Measurements from ENCODE around the gene ERG.

ERG gene

DNA sequence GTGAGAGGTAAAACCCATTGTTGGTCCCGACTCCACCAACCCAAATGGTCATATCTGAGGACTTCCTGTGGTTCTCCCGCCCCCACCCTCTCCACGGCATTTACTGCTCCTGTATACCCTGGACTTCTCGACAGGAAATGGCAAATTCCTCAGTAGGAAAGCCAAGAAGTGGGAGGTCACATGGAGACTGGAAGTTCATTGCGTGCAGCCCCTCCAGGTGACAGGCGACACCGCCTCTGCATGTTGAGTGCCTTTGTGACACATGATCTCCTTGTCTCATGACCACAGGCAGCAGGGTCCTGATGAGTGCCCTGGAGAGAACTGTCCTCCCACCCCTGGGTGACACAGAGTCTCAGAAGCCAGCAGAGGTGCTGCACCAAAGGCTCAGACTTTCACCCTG, 24.2 kb downstream of the ERG start:
- DNase-seq (ENCODE audit: low spot score), result no peak

DNA sequence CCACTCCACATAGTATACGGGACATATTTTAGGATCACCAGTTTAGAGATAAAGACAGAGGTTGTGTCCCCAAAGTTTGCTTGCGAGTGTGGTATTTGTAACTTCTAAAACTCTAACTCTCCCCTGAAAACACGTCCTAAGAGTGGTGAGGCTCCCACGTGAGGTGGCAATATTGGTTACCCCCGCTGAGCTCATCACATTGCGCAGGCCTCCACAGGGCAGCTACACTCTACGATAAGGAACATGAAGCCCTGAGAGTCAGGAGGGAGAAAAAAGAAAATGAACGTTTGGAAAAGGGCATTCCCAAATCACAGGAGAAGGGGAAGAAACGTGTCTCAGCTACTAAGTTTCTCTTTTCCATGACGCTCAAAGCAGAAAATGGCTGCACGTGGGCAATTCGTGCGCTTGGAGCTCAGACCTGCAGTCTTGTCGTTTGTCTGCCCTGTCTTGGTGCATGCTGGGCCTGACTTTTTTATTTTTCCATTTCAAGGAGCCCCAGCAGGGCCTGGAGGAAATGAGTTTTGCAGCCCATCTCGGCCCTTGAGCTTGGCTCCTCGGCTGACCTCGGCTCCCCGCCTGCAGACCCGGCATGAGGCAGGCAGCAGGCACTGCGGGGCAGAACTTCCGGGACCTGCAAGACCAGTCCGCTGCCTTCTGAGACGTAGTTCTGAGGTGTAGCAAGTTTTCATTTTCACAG, 25.7 kb downstream of the ERG start:
- no peak for DNase-seq (ENCODE audit: low spot score)

DNA sequence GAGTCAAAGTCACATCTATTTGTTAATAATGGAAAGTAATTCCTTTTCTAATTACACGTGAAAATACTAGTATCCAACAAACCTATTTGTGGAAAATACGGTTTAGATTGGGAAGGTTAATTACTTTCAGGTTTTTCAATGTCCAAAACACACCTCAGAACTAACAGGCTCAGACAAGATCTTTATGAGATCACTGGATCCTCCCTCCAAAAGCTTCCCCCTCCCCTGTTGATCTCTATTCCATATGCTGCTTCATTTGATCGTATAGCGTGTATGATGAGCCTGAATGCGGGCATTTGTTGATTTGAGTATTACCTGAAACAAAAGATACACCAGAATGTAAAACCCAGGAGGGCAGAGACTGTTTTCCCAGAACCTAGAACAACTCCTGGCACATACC, 26.5 kb downstream of the ERG start:
- no peak for DNase-seq (ENCODE audit: low spot score)

DNA sequence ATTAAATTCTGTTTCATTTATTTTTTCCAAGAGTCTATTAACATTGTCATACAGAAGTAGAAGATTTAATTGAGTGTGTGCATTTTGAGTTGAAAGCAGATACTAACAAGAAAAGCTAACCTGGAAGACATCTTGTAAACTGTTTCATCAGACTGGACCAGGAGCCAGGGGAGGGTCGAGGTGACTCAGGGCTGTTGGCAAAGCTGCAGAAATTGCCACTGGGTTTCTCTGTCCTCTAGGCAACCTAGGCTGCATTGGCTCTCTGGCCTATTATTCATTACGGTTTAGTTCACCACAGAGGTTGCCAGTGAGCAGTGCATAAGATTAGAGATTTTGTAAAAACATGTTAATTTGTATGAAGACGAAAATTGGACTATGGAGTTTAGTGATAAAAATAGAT, 27.5 kb downstream of the ERG start:
- no peak for DNase-seq (ENCODE audit: low spot score)

DNA sequence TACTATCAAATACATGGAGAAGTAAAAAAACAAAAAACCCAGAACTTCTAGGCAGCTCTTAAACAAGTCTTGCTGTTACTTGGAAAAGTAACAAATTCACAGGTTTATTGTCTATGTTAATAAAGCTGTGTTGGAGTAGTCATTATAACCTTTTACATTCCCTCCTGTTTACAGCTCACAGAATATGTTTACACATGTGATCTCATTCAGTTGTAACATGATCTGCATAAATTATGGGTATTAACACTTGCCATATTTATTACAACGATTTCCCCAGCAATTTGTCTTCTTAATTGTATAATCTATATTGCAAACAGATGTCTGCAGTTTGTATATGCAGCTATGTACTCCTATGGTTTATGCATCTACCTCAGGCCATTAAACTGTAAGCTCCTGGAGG, 28.6 kb downstream of the ERG start:
- no peak for DNase-seq (ENCODE audit: low spot score)

DNA sequence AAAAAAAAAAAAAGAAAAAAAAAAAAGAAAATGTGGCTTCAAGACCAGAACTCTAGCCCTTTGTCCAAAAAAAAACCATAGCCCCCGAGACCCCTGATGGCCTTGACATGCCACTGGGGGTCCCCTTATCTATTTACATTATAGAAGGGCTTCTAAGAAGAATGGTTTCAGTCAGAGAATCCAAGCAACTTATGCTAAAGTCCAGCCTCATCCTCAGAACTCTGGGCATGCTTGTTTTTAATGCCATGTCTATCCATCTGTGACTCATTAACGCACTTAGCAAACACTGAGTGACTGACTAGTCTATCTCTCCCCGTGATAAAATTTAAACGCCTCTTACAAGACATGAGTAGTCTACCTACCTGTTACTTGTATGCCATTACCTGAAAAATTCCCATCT, 29.3 kb downstream of the ERG start:
- no peak for DNase-seq (ENCODE audit: low spot score)

DNA sequence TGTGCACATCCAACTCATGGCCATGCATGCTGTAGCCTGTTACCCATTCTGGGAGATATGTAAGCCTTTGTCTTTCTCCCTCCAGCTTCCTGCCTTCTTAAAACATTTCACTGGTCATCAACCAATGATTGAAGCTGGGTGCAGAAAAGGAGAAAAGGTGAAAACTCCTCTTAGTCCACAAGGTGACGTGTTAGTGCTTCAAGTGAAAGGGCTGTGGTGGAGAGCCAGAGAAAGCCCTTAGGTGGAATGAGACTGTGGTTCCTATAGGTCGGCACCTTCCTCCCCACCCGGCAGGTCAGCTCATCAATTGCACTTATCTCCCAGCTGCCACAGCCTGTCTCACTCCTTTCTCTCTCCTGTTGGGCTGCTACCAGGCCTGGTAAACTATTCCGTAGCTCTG, 30.4 kb downstream of the ERG start:
- no peak for DNase-seq (ENCODE audit: low spot score)

DNA sequence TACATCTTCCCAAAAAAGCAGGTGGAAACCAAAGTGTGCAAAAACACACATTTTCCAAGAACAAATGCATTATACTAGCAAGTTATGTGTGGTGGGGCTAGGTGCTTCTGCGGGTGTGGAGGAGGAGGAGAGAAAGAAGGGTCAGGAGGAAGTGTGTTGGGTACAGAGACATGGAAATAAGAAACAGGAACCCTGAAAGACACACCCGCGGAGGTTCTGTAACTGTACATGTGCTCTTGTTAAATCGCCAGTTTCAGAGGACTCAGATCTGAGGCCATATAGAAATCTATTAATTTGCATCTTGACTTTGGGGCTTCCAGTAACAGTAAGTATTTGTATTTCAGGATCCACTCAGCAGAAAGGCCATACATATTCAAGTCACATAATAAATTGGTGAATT, 30.9 kb downstream of the ERG start:
- DNase-seq (ENCODE audit: low spot score), result no peak

DNA sequence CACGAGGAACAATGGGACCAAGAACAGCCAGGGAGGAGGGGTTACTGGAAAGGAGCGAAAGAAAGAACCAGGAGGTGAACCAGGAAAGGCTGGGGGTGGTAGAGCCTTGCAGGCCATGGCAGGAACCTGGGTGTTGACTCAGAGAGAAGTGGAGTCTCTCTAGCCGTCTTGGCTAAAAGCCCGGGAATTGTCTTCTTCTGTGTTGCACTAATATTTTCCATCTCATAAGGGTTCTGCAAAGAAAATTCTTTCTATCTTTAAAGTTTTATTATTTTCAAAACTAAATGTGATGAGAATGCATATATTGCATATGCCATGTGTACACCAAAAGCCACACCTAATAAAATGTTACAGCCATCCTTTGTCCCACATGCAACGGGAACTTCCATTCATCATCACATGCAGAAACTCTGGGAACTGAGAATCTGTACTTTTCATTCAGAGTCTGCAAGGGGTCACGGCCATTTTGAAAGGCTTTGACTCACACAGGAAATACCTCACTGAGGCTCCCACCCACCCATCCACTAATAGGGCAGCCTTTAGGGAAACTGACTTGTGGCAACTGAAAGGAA, 38.0 kb downstream of the ERG start:
- no peak for DNase-seq (ENCODE audit: low spot score)

DNA sequence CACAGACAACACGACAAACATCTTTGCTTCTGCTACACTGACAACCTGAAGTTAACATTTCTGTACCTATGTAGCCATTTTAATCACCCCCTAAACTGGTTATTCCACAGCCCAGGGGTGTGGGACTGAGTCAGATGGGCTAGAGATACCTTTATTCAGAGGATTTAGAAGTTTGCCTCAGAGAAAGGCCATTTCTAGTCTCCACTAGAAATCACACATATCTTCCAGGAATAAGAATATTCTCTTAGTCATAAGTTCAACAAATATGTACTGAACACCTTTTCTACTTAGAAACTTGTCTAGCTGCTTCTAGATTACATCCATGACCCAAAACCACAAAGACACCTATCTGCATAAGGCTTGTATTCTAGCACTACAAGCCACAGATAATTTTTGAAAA, 38.8 kb downstream of the ERG start:
- DNase-seq (ENCODE audit: low spot score), result no peak

DNA sequence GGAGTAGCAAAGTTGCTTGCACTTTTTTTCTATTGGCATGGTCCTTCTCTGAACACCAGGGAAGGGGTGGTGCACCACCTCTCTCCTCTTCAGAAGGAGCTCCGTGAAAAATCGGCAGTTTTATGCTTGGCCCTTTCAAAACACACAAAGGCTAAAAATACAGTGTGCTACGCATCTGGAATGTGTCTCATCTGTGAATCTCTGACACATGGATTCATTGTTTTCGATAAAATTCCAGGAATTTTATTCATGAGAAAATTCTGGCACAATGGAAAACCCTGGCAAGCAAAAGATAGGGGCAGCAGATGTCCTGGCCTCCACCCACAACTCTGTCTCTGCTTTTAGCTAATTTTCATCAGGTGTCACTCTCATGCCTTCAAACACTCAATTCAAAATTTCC, 42.9 kb downstream of the ERG start:
- DNase-seq (ENCODE audit: low spot score), result no peak

DNA sequence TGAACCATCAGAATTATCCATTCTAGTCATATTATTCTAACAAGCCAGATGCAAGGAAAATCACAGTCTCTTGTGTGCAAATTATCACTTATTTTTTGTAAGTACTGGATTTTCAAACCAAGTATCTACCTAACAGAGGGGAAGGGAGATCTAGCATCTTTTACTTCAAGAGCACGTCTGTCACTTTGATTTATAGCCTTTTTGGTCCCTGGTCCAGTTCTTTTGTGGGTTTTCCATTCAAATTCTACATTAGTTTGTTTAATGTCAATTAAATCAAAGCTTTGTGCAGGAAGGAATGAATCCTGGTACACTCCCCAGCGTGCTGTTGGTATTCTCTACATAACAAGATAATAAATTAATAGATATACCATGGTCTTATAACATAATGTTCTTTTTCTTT, 43.6 kb downstream of the ERG start:
- DNase-seq (ENCODE audit: low spot score), result no peak

DNA sequence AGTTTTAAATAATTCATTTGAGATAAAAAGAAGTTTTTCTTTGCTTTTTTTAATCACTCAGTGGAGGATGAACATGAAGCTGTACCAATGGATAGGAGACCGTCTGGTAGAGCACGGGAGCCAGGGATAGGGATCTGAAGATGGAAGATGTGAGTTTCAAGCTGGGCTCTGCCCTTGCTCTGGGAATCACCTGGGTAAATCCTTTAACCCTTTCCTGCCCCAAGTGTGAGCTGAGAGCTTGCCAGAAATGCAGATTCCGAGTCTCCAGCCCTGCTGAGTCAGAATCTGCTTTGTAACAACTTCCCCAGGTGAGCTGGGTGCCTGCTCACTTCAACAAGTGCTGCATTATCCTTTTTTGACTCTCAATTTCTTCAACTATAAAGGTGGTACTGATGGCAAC, 44.1 kb downstream of the ERG start:
- no peak for DNase-seq (ENCODE audit: low spot score)

DNA sequence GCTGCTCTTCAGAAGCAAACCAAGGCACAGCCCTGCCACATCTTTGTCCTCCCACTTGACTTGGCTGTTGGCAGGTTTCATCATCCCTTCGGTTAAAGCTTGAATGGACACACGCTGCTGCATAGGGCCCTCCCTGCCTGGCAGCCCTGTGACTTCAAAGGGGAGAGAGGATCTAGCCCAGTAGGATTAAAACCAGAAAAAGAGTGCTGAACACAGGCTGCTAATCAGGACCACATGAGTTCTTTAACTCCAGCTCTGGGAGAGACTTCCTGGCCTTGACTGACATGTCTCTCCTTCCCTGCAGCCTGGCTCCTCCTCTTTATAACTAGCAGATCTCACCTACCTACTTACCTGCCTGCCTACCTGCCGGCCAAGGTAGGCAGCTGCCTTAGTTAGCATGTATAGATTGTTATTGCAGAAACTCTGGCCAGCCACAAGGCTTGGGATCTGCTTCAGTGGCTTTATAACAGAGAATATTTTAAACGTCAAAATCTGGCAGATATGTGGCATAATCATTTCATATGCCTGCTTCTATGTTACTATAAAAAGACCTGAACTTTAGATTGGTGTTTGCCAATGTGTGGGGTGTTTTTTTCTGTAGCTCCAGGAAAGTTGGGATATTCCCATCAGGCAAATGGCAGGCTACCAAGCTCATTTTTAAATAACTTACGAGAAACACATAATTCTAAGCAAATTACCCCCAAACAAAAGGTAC, 49.4 kb downstream of the ERG start:
- no peak for DNase-seq (ENCODE audit: low spot score)

DNA sequence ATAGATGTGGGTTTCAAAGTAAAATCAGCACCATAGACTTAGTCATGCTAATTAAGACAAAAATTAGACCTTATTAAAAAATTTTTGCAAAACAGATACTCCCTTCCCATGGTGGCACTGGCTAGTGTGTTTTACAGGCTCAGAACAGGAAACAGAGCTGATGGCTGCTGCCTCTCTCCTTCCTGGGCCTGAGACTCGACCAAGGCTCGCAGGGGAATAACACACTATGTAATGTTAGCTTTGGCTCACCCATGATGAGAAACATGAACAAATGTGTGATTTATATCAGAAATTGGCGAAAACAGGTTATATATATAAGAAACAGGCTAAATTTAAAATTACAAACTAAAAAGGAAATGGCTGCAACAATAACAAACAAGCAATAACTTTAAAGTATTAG, 50.7 kb downstream of the ERG start:
- no peak for DNase-seq (ENCODE audit: low spot score)

DNA sequence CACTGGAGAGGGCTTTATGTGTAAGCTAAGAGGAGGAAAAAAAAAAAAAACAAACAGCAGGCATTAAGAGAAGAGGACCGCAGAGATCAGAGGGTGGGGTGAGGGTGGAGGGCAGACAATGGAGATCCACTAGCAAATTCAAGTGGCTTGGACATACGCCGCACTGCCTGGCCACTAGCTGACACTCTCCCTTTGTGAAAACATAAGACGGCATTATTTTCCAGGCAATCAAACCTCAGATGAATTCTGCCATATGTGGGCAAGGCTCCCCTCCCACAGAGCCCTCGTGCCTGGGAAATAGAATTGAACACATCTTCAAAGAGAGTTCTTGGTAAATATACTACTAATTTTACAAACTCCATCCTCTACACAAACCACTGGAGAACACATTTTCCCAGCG, 53.6 kb downstream of the ERG start:
- no peak for DNase-seq (ENCODE audit: low spot score)

DNA sequence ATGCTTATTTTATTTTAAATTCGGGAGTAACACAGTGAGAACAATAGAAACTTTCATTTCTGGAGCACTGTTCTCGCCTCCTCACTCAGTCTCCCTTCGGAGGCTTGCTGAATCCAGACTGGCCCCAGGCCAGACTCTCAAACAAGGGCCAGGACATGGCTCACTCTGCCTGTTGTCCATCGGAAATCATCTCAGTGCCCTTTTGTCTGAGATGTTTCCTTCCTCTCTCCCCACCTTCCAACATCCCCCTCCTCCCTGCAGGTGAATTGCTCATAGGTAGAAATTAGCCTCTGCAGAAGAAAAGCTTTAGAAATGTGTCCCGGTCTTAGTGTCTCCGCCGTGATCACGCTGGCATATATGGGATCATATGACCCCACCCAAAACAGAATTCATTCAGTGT, 55.2 kb downstream of the ERG start:
- DNase-seq (ENCODE audit: low spot score), result no peak

DNA sequence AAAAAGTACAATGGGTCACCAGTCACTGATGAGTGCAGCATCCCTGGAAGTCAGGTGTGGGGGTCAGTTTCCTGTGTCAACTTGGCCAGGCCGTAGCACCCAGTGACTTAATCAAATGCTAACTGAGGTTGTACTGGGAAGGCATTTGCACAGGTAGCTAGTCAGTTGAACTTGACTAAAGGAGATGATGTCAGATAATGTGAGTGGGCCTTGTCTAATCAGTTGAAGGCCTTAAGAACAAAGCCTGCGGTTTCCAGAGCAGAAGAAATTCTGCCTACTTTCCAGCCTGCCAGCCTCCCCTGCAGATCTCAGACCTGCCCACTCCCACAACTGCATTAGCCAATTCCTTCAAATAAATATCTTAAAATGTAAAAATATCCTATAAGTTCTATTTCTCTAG, 57.1 kb downstream of the ERG start:
- no peak for DNase-seq (ENCODE audit: low spot score)

DNA sequence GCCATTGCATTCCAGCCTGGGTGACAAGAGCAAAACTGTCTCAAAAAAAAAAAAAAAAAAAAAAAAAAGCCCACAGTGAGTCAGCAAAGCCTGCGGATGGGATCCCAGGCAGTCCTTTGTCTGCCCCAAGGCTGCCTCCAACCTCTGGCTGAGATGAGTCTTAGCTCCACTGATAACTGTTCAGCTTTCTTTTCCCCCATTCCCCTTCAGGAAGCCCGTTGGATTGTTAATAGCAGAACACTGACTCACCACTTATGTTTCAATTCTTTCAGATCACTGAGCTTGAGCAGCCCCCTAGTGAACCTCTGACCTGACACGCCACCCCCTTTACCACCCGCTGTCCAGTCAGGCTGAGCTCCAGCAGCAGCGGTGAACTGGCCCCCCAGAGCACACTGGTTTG, 57.5 kb downstream of the ERG start:
- DNase-seq (ENCODE audit: low spot score), result no peak

DNA sequence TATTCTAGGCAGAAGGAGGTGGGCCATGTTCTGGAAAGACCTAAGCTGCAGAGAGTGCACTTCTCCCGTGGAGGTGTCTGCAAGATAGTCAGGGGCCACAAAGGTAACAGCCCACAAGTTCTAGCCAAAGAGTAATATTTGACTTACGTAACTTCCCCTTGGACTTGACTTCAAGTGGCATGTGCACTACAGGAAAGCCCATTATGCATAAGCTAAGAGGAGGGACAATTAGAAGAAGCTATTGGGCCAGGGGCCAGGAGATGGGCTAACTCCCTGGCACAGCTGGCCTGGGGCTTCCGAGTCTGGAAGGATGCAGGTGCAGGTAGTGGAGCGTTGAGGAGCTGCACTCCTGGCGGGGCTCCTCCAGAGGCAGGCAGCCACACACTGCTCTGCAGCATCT, 58.3 kb downstream of the ERG start:
- no peak for DNase-seq (ENCODE audit: low spot score)

DNA sequence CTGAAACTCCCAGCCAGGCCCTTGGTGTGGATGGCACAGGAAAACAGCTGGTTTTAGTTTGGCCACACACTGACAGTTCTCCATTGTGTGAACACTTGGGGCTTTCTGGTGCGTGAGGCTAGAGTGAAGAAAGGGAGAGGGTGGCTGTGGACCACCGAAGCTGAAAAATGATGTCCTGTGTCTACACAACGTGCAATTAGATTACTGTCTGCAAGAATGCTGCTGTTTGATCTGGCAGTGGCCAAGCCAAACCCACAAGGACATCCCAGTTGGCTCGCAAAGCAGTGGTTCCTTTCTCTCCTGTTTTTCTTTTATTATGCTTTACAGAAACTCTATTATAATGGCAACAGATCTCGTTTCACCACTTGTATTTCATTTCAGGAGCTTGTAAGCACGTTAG, 58.9 kb downstream of the ERG start:
- no peak for DNase-seq (ENCODE audit: low spot score)

DNA sequence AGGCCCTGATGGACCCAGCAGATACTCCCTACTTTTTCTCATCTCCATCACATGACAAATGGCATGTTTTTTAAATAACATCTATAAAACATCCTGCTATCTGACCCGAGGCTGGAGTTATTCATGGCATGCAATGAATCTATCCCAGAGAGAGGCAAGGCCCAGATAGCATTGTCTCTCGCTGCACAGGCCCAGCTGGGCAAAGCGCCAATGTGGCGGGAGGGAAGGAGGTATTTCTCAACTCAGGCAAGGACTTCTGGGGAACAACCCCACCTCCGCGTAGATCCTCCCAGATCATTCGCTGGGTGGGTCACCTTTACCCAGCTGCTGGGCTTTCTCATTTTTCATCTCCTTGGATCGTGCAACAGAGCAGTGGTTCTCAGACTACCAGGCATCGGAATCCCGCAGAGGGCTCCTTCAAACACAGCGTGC, 59.8 kb downstream of the ERG start:
- DNase-seq (ENCODE audit: low spot score), result no peak

DNA sequence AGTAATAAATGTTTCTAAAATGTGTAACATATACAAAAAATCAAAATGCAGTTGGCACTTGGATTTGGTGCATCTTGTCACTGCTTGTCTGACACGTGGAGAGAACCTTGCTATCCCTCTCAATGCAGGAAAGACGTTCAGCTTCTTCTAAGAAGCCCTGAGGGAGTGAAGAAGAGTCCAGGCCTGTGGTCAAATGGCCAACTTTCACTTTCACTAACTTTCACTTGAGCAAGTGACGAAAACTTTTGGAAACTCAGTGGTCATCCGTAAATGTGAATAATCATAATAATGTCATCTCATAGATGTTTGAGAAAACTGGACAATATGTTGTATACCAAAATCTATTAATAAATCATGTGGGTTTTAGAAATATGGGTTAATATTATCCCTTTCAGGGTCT, 61.9 kb downstream of the ERG start:
- DNase-seq (ENCODE audit: low spot score), result no peak
